GM23338 (cell line): ENCODE results near the gene ZNF700. TPM values are rescaled to one million over a fixed set of nuclear protein-coding genes. Genes with fewer than 3 reads are reported as not detected.

Source experiments
- ATAC-seq: fragments of 200-7000 bp; cut with Tn5 transposase; 3 replicates; pipeline ENCODE4 v1.9.1; 2020
- DNase-seq: peaks from one replicate; pipeline ENCODE4 v3.0.0-alpha.2; 2015; ENCODE audit warnings: low spot score
- H2AFZ ChIP-seq: fragments of 200-600 bp; sonication (generic); 2 replicates; pipeline ENCODE4 v1.8.0; 2016; ENCODE audit warnings: antibody characterized with exemption, mild to moderate bottlenecking, moderate library complexity
- H3F3A ChIP-seq: fragments of 200-600 bp; sonication (generic); replicated peaks from 2 replicates; pipeline ENCODE4 v1.8.0; 2017; ENCODE audit warnings: antibody characterized with exemption, mixed run types, low read depth
- H3K27ac ChIP-seq: fragments of 200-600 bp; sonication (generic); 2 replicates; pipeline ENCODE4 v1.6.1; 2016; ENCODE audit warnings: low read depth
- H3K27me3 ChIP-seq: fragments of 200-600 bp; sonication (generic); 2 replicates; pipeline ENCODE4 v1.8.0; 2016; ENCODE audit warnings: mild to moderate bottlenecking, mixed run types, moderate library complexity; ENCODE audit not compliant: insufficient read depth
- H3K36me3 ChIP-seq: fragments of 200-600 bp; sonication (generic); 2 replicates; pipeline ENCODE4 v1.8.0; 2016; ENCODE audit warnings: mild to moderate bottlenecking; ENCODE audit not compliant: insufficient read depth
- H3K4me1 ChIP-seq: fragments of 200-600 bp; sonication (generic); 2 replicates; pipeline ENCODE4 v1.8.0; 2016; ENCODE audit warnings: mild to moderate bottlenecking, moderate library complexity; ENCODE audit not compliant: insufficient read depth
- H3K4me2 ChIP-seq: fragments of 200-600 bp; sonication (generic); 2 replicates; pipeline ENCODE4 v1.7.1; 2017; ENCODE audit warnings: mixed run types
- H3K4me3 ChIP-seq: fragments of 200-600 bp; sonication (generic); 2 replicates; pipeline ENCODE4 v1.6.1; 2016; ENCODE audit warnings: mixed run types
- H3K79me2 ChIP-seq: fragments of 200-600 bp; sonication (generic); replicated peaks from 2 replicates; pipeline ENCODE4 v1.8.0; 2017; ENCODE audit warnings: mild to moderate bottlenecking; ENCODE audit not compliant: insufficient read depth
- H3K9me2 ChIP-seq: fragments of 200-600 bp; sonication (generic); 2 replicates; pipeline ENCODE4 v1.8.0; 2017; ENCODE audit not compliant: insufficient read depth
- H4K20me1 ChIP-seq: fragments of 200-600 bp; sonication (generic); replicated peaks from 2 replicates; pipeline ENCODE4 v1.8.0; 2017; ENCODE audit warnings: mild to moderate bottlenecking; ENCODE audit not compliant: insufficient read depth
- H3K27ac Mint-ChIP-seq: 2 replicates; pipeline ENCODE4 v1.8.0; 2020; ENCODE audit warnings: inconsistent platforms, mild to moderate bottlenecking, moderate library complexity, mixed read lengths
- H3K27me3 Mint-ChIP-seq: 3 replicates; pipeline ENCODE4 v1.8.0; 2022; ENCODE audit warnings: low read depth, mild to moderate bottlenecking, moderate library complexity, mixed read lengths, inconsistent platforms; ENCODE audit not compliant: insufficient read depth, poor library complexity
- H3K36me3 Mint-ChIP-seq: 3 replicates; pipeline ENCODE4 v1.8.0; 2021; ENCODE audit warnings: low read depth, mild to moderate bottlenecking, inconsistent platforms, moderate library complexity, mixed read lengths
- H3K4me1 Mint-ChIP-seq: 3 replicates; pipeline ENCODE4 v1.8.0; 2020; ENCODE audit warnings: mild to moderate bottlenecking, inconsistent platforms, mixed read lengths
- H3K4me3 Mint-ChIP-seq: 3 replicates; pipeline ENCODE4 v1.8.0; 2021; ENCODE audit warnings: moderate library complexity, mild to moderate bottlenecking, inconsistent platforms, mixed read lengths
- H3K9me3 Mint-ChIP-seq: 3 replicates; pipeline ENCODE4 v1.8.0; 2020; ENCODE audit warnings: moderate library complexity, mild to moderate bottlenecking, inconsistent platforms, mixed read lengths
- CREB1 ChIP-seq: fragments of 250-450 bp; sonication (Bioruptor Pico); IDR thresholded peaks from 2 replicates; pipeline ENCODE4 v1.5.0; 2020; ENCODE audit warnings: low read depth, mild to moderate bottlenecking, moderate library complexity
- ETS1 ChIP-seq: IDR thresholded peaks from 2 replicates; pipeline ENCODE4 v1.6.1; 2016; ENCODE audit warnings: antibody characterized with exemption
- EZH2 ChIP-seq: fragments of 200-600 bp; sonication (generic); IDR thresholded peaks from one replicate; pipeline ENCODE4 v1.8.0; 2017; ENCODE audit warnings: antibody characterized with exemption, mild to moderate bottlenecking, low read depth; ENCODE audit not compliant: unreplicated experiment
- EZH2phosphoT487 ChIP-seq: fragments of 200-600 bp; sonication (generic); IDR thresholded peaks from one replicate; pipeline ENCODE4 v1.8.1; 2018; ENCODE audit warnings: antibody characterized with exemption; ENCODE audit not compliant: unreplicated experiment
- JUNB ChIP-seq: IDR thresholded peaks from one replicate; pipeline ENCODE4 v1.6.1; 2016; ENCODE audit warnings: antibody characterized with exemption; ENCODE audit not compliant: unreplicated experiment
- NANOG ChIP-seq: IDR thresholded peaks from 2 replicates; pipeline ENCODE4 v1.6.1; 2016; ENCODE audit warnings: antibody characterized with exemption, borderline replicate concordance
- POLR2AphosphoS5 ChIP-seq: IDR thresholded peaks from 2 replicates; pipeline ENCODE4 v1.6.1; 2016; ENCODE audit warnings: antibody characterized with exemption, low read depth
- REST ChIP-seq: IDR thresholded peaks from one replicate; pipeline ENCODE4 v1.6.1; 2018; ENCODE audit warnings: antibody characterized with exemption; ENCODE audit not compliant: unreplicated experiment
- ZNF114 ChIP-seq: fragments of 250-450 bp; sonication (Bioruptor Pico); IDR thresholded peaks from 2 replicates; pipeline ENCODE4 v1.5.0; 2020; ENCODE audit warnings: mild to moderate bottlenecking, moderate library complexity
- ZNF331 ChIP-seq: fragments of 250-450 bp; sonication (Bioruptor Pico); IDR thresholded peaks from 2 replicates; pipeline ENCODE4 v1.5.0; 2020; ENCODE audit warnings: low read depth, mild to moderate bottlenecking, moderate library complexity
- ZNF462 ChIP-seq: fragments of 250-450 bp; sonication (Bioruptor Pico); IDR thresholded peaks from 2 replicates; pipeline ENCODE4 v1.5.0; 2020; ENCODE audit warnings: mild to moderate bottlenecking, moderate library complexity
- polyA plus RNA-seq: library from polyadenylated mRNA; unstranded; fragments of >200 nt; fragmentation: Nextera tagmentation; extraction: Ambion mirVana; gene quantifications from 2 replicates; pipeline ENCODE4 v1.2.1, GENCODE V29; 2016
- total RNA-seq: library from RNA; depleted of rRNA; stranded (reverse); fragments of >200 nt; shearing (Covaris generic); gene quantifications from 2 replicates; pipeline ENCODE4 v1.2.3, GENCODE V29; 2014

The ZNF700 gene
- total and polyA plus RNA-seq, 2 experiments from 2014 or later = 6.0 to 13.6 TPM

GRCh38 chr19:11880598-11880997 lies 44.3 kb upstream of the ZNF700 start:
- Mint-ChIP-seq H3K27me3 (peaks cover 5% of the 10 kb centered on the region), H3K9me3 (peaks cover 100% of the 10 kb centered on the region), H3K4me3 (no peak overlapping the region), H3K27ac (no peak overlapping the region), H3K4me1 (no peaks in the 10 kb centered on the region), H3K36me3 (peaks cover 41% of the 10 kb centered on the region)
- no peak overlapping the region for H3K27ac ChIP-seq
- no peaks in the 10 kb centered on the region for H3K4me1 ChIP-seq
- H3K36me3 ChIP-seq = no peaks in the 10 kb centered on the region
- ATAC-seq (no peak), DNase-seq (no peak)
- H4K20me1 ChIP-seq = no peaks in the 10 kb centered on the region
- no peaks in the 10 kb centered on the region for H3K27me3 ChIP-seq
- H3K79me2 ChIP-seq = no peaks in the 10 kb centered on the region
- no peak for TF ChIP-seq ZNF331
- no peak for TF ChIP-seq REST
- no peak for TF ChIP-seq ZNF114 (CRISPR knock-in tag)
- no peak for TF ChIP-seq EZH2phosphoT487
- no peak for TF ChIP-seq JUNB
- TF ChIP-seq POLR2AphosphoS5 = no peak
- TF ChIP-seq NANOG = no peak
- no peak for TF ChIP-seq CREB1 (CRISPR knock-in tag)
- no peak for TF ChIP-seq ETS1
- TF ChIP-seq ZNF462 (CRISPR knock-in tag) = no peak
- TF ChIP-seq EZH2 = no peak
- H3F3A ChIP-seq = no peaks in the 10 kb centered on the region
- H3K4me2 ChIP-seq = no peak overlapping the region
- 0 out of 2 replicates have a peak overlapping the region, but pooled peaks have one; percentile 25 for H2AFZ ChIP-seq
- no peak overlapping the region for H3K4me3 ChIP-seq
- no peaks in the 10 kb centered on the region for H3K9me2 ChIP-seq
